H9 (cell line): ENCODE results near the gene CDH22. TPM values are rescaled to one million over a fixed set of nuclear protein-coding genes. Genes with fewer than 3 reads are reported as not detected.
A peak's percentile ranks its signal among the peaks of the same experiment; 100 is the strongest.

ENCODE experiments used
- DNase-seq: peaks from one replicate; pipeline ENCODE4 v3.0.0-alpha.2; 2017
- H2AFZ ChIP-seq: one replicate; pipeline ENCODE4 v1.6.1; 2013; ENCODE audit warnings: mild to moderate bottlenecking, low read length, control low read depth, moderate library complexity
- H2AK5ac ChIP-seq: 2 replicates; pipeline ENCODE4 v1.6.1; 2013; ENCODE audit warnings: low read length, control low read depth, mixed read lengths; ENCODE audit not compliant: insufficient read length
- H2BK120ac ChIP-seq: one replicate; pipeline ENCODE4 v1.6.1; 2013; ENCODE audit warnings: low read depth, mild to moderate bottlenecking, low read length, control low read depth, inconsistent platforms; ENCODE audit not compliant: poor library complexity, severe bottlenecking
- H2BK12ac ChIP-seq: 2 replicates; pipeline ENCODE4 v1.6.1; 2013; ENCODE audit warnings: low read length, control low read depth, mixed read lengths, low read depth; ENCODE audit not compliant: insufficient read length
- H2BK15ac ChIP-seq: 2 replicates; pipeline ENCODE4 v1.6.1; 2013; ENCODE audit warnings: low read depth, low read length, control low read depth
- H2BK20ac ChIP-seq: one replicate; pipeline ENCODE4 v1.6.1; 2013; ENCODE audit warnings: low read depth, mild to moderate bottlenecking, low read length, control low read depth, inconsistent platforms; ENCODE audit not compliant: poor library complexity, severe bottlenecking
- H2BK5ac ChIP-seq: 2 replicates; pipeline ENCODE4 v1.6.1; 2013; ENCODE audit warnings: low read length, control low read depth, mixed read lengths; ENCODE audit not compliant: insufficient read length
- H3K14ac ChIP-seq: 2 replicates; pipeline ENCODE4 v1.6.1; 2013; ENCODE audit warnings: low read length, control low read depth; ENCODE audit not compliant: insufficient read depth
- H3K18ac ChIP-seq: 2 replicates; pipeline ENCODE4 v1.6.1; 2013; ENCODE audit warnings: low read depth, mild to moderate bottlenecking, mixed read lengths, low read length, control low read depth; ENCODE audit not compliant: insufficient read length
- H3K23ac ChIP-seq: 2 replicates; pipeline ENCODE4 v1.6.1; 2013; ENCODE audit warnings: low read length, control low read depth, mixed read lengths, low read depth; ENCODE audit not compliant: insufficient read length
- H3K23me2 ChIP-seq: 2 replicates; pipeline ENCODE4 v1.6.1; 2013; ENCODE audit warnings: low read depth, mild to moderate bottlenecking, mixed read lengths, low read length, control low read depth; ENCODE audit not compliant: insufficient read length, poor library complexity, severe bottlenecking
- H3K27ac ChIP-seq: 2 replicates; pipeline ENCODE4 v1.5.1; 2013; ENCODE audit warnings: low read length, control low read depth, mixed read lengths, low read depth; ENCODE audit not compliant: insufficient read length
- H3K27me3 ChIP-seq: 2 replicates; pipeline ENCODE4 v1.6.1; 2013; ENCODE audit warnings: low read length, control low read depth, inconsistent platforms; ENCODE audit not compliant: insufficient read depth
- H3K4ac ChIP-seq: 2 replicates; pipeline ENCODE4 v1.6.1; 2013; ENCODE audit warnings: low read depth, mild to moderate bottlenecking, control low read depth, inconsistent platforms, low read length, moderate library complexity
- H3K4me1 ChIP-seq: 2 replicates; pipeline ENCODE4 v1.6.1; 2013; ENCODE audit warnings: low read length, control low read depth, inconsistent platforms; ENCODE audit not compliant: insufficient read depth
- H3K4me2 ChIP-seq: 2 replicates; pipeline ENCODE4 v1.6.1; 2013; ENCODE audit warnings: low read length, control low read depth, mixed read lengths; ENCODE audit not compliant: insufficient read length, insufficient read depth
- H3K56ac ChIP-seq: 2 replicates; pipeline ENCODE4 v1.6.1; 2013; ENCODE audit warnings: low read depth, mild to moderate bottlenecking, mixed read lengths, low read length, control low read depth; ENCODE audit not compliant: insufficient read length
- H3K79me1 ChIP-seq: 2 replicates; pipeline ENCODE4 v1.6.1; 2013; ENCODE audit warnings: low read depth, mild to moderate bottlenecking, moderate library complexity, low read length, control low read depth, inconsistent platforms; ENCODE audit not compliant: insufficient read depth, poor library complexity, severe bottlenecking
- H3K79me2 ChIP-seq: 2 replicates; pipeline ENCODE4 v1.6.1; 2013; ENCODE audit warnings: low read length, control low read depth, inconsistent platforms; ENCODE audit not compliant: insufficient read depth
- H3K9ac ChIP-seq: 2 replicates; pipeline ENCODE4 v1.6.1; 2013; ENCODE audit warnings: low read length, control low read depth, mixed read lengths; ENCODE audit not compliant: insufficient read length; ENCODE audit errors: extremely low read depth
- H3K9me3 ChIP-seq: one replicate; pipeline ENCODE4 v1.6.1; 2013; ENCODE audit warnings: low read depth, low read length, inconsistent platforms; ENCODE audit not compliant: control insufficient read depth
- H3T11ph ChIP-seq: one replicate; pipeline ENCODE4 v1.6.1; 2013; ENCODE audit warnings: mild to moderate bottlenecking, low read length, control low read depth, inconsistent platforms
- H4K20me1 ChIP-seq: one replicate; pipeline ENCODE4 v1.6.1; 2013; ENCODE audit not compliant: control insufficient read depth, insufficient read length, insufficient read depth
- H4K5ac ChIP-seq: 2 replicates; pipeline ENCODE4 v1.6.1; 2013; ENCODE audit warnings: low read depth, mild to moderate bottlenecking, mixed read lengths, low read length, control low read depth; ENCODE audit not compliant: insufficient read length
- H4K8ac ChIP-seq: replicated peaks from 2 replicates; pipeline ENCODE4 v1.6.1; 2013; ENCODE audit warnings: low read length, control low read depth, mixed read lengths, low read depth; ENCODE audit not compliant: insufficient read length
- H4K91ac ChIP-seq: 2 replicates; pipeline ENCODE4 v1.6.1; 2013; ENCODE audit warnings: low read depth, mild to moderate bottlenecking, moderate library complexity, mixed read lengths, low read length, control low read depth; ENCODE audit not compliant: insufficient read length
- H3K27ac Mint-ChIP-seq, 3 experiments: 2 replicates in 2 of 3; 3 replicates in 1 of 3; pipeline ENCODE4 v1.8.0; 2020 to 2021; ENCODE audit warnings: mixed read lengths in 3 of 3, mild to moderate bottlenecking in 1 of 3, moderate library complexity in 1 of 3
- H3K27me3 Mint-ChIP-seq: 2 replicates; pipeline ENCODE4 v1.8.0; 2021; ENCODE audit warnings: low read depth, mild to moderate bottlenecking, moderate library complexity, mixed read lengths
- H3K36me3 Mint-ChIP-seq, 3 experiments: 2 replicates in 2 of 3; 3 replicates in 1 of 3; pipeline ENCODE4 v1.8.0; 2020 to 2021; ENCODE audit warnings: low read depth in 3 of 3, mixed read lengths in 3 of 3; ENCODE audit not compliant: insufficient read depth in 1 of 3
- H3K4me1 Mint-ChIP-seq, 2 experiments: 2 replicates each; pipeline ENCODE4 v1.8.0; 2020; ENCODE audit warnings: mixed read lengths in 2 of 2
- H3K4me3 Mint-ChIP-seq, 2 experiments: 2 replicates in 1 of 2; 3 replicates in 1 of 2; pipeline ENCODE4 v1.8.0; 2020 to 2021; ENCODE audit warnings: mild to moderate bottlenecking in 2 of 2, mixed read lengths in 2 of 2, moderate library complexity in 1 of 2
- H3K9me3 Mint-ChIP-seq, 2 experiments: 2 replicates in 1 of 2; 3 replicates in 1 of 2; pipeline ENCODE4 v1.8.0; 2020; ENCODE audit warnings: mild to moderate bottlenecking in 2 of 2, mixed read lengths in 2 of 2, moderate library complexity in 1 of 2
- CTCF ChIP-seq: fragments of 200-600 bp; sonication (generic); conservative IDR thresholded peaks from 3 replicates; pipeline ENCODE4 v1.8.0; 2021; ENCODE audit warnings: antibody characterized with exemption, mild to moderate bottlenecking
- WGBS: extraction: QIAGEN DNeasy Blood & Tissue Kit; methylation state at CpG from one replicate; pipeline ENCODE4 v1.1.7; 2013; ENCODE audit warnings: missing lambda C conversion rate, low lambda C conversion rate, mixed read lengths; ENCODE audit not compliant: insufficient read length; ENCODE audit errors: extremely low coverage; 5-methylcytosine and 5-hydroxymethylcytosine counted together
- total RNA-seq: library from RNA; stranded (reverse); gene quantifications from 2 replicates; pipeline ENCODE4 v1.2.1, GENCODE V29; 2021

Gene CDH22
- total RNA-seq, 1 experiment from 2014 or later = not detected

GRCh38 chr20:46349035-46349741 lies 40.9 kb upstream of the CDH22 start:
- Histone ChIP-seq H3T11ph (no peak overlapping the region), H3K56ac (no peak overlapping the region), H3K18ac (no peak overlapping the region), H3K4ac (no peak overlapping the region), H3K27ac (no peak overlapping the region), H3K27me3 (no peaks in the 10 kb centered on the region; the same call in 1 of the 2 replicates), H3K79me2 (no peaks in the 10 kb centered on the region), H2BK5ac (no peak overlapping the region), H2AFZ (no peak overlapping the region), H2BK20ac (no peak overlapping the region), H3K9ac (no peak overlapping the region), H2BK12ac (no peak overlapping the region), H4K20me1 (no peaks in the 10 kb centered on the region), H2AK5ac (no peak overlapping the region), H3K4me2 (no peak overlapping the region), H4K91ac (no peak overlapping the region), H3K4me1 (no peaks in the 10 kb centered on the region; the same call in 1 of the 2 replicates), H2BK15ac (no peak overlapping the region), H4K5ac (no peak overlapping the region), H3K23ac (no peak overlapping the region), H4K8ac (no peak overlapping the region), H3K9me3 (no peaks in the 10 kb centered on the region), H3K23me2 (no peaks in the 10 kb centered on the region), H3K14ac (no peak overlapping the region), H2BK120ac (no peak overlapping the region), H3K79me1 (no peaks in the 10 kb centered on the region)
- Mint-ChIP-seq H3K4me1 (peaks cover 30 to 45% of the 10 kb centered on the region in 2 experiments), H3K4me3 (peak overlapping the region in 1 of 2 experiments; percentile 60; a peak in 3 of 5 replicates), H3K36me3 (peaks cover 6 to 33% (median 32%) of the 10 kb centered on the region in 3 experiments), H3K27me3 (peaks cover 21% of the 10 kb centered on the region), H3K9me3 (no peaks in the 10 kb centered on the region), H3K27ac (no peak overlapping the region; a peak in 1 of 7 replicates)
- peak; percentile 80 for DNase-seq
- WGBS = no CpG with 5 or more reads among the region's 12 CpGs
- TF ChIP-seq CTCF = peak; percentile 78
